LNCaP clone FGC (cell line): ENCODE measurements around the gene SFT2D3.
"Not testable (repeated sequence)": the region's sequence is repeated elsewhere in the genome, so short reads cannot be mapped to it uniquely, and the experiment has no call there.

Source experiments
- DNase-seq: peaks from one replicate; pipeline ENCODE4 v3.0.0-alpha.2; 2011; ENCODE audit warnings: low read depth
- H3K4me3 ChIP-seq: 2 replicates; pipeline ENCODE4 v1.5.1; 2011; ENCODE audit warnings: mild to moderate bottlenecking, low read depth, low read length, control low read depth
- CTCF ChIP-seq: IDR thresholded peaks from 2 replicates; pipeline ENCODE4 v1.5.1; 2012; ENCODE audit warnings: mild to moderate bottlenecking; ENCODE audit not compliant: control insufficient read depth, insufficient read depth; ENCODE audit errors: extremely low read depth

The SFT2D3 gene

GRCh38 chr2:127735537-127736399, 34.5 kb downstream of the SFT2D3 start:
- TF ChIP-seq CTCF = no peak
- no peak for DNase-seq
- H3K4me3 ChIP-seq = no peak overlapping the region

GRCh38 chr2:127737892-127738291, 36.6 kb downstream of the SFT2D3 start:
- no peak for TF ChIP-seq CTCF
- DNase-seq = no peak
- no peak overlapping the region for H3K4me3 ChIP-seq

- DNase-seq = no peak
- no peak for TF ChIP-seq CTCF
- H3K4me3 ChIP-seq = no peak overlapping the region
Measured at GRCh38 chr2:127739800-127740199, 38.5 kb downstream of the SFT2D3 start.

- DNase-seq = no peak
- no peak for TF ChIP-seq CTCF
- H3K4me3 ChIP-seq = no peak overlapping the region
Measured at GRCh38 chr2:127740665-127741288, 39.5 kb downstream of the SFT2D3 start.

GRCh38 chr2:127743477-127744026, 42.3 kb downstream of the SFT2D3 start:
- DNase-seq = no peak

GRCh38 chr2:127747621-127748020, 46.3 kb downstream of the SFT2D3 start:
- no peak for TF ChIP-seq CTCF
- DNase-seq = no peak

More at GRCh38 chr2:127743477-127744026, 42.3 kb downstream of the SFT2D3 start:
- TF ChIP-seq CTCF = no peak
- no peak overlapping the region for H3K4me3 ChIP-seq

GRCh38 chr2:127749537-127749936, 48.2 kb downstream of the SFT2D3 start:
- H3K4me3 ChIP-seq, DNase-seq: not testable (repeated sequence)

More at GRCh38 chr2:127747621-127748020, 46.3 kb downstream of the SFT2D3 start:
- no peak overlapping the region for H3K4me3 ChIP-seq
